Measurements from ENCODE around the gene BMPR2. TPM values are rescaled to one million over a fixed set of nuclear protein-coding genes. Genes with fewer than 3 reads are reported as not detected.
"Not testable (repeated sequence)": the region's sequence is repeated elsewhere in the genome, so short reads cannot be mapped to it uniquely, and the experiment has no call there.

BMPR2 gene
- total and polyA plus RNA-seq, 2 donors (not counting 1 experiment from before 2014, with no cell fraction given), result 3.1 to 24.6 TPM

- Histone ChIP-seq H3K4me1 (ENCODE audit: control insufficient read depth in 2 of 2, insufficient read depth in 2 of 2, low read length in 2 of 2) (no peaks in the 10 kb centered on the region), H4K20me1 (ENCODE audit: control insufficient read depth, insufficient read depth, low read length, poor library complexity, severe bottlenecking) (no peaks in the 10 kb centered on the region), H3K9ac (ENCODE audit: low read length) (no peak overlapping the region), H2AFZ (ENCODE audit: insufficient read depth, low read depth, low read length, poor library complexity, severe bottlenecking) (no peak overlapping the region), H3K27me3 (replicated peaks in 1 of 4; ENCODE audit: control extremely low read depth in 1 of 4, control insufficient read depth in 3 of 4, insufficient read depth in 4 of 4, low read length in 3 of 4) (no peaks in the 10 kb centered on the region), H3K36me3 (replicated peaks in 1 of 2; ENCODE audit: control extremely low read depth in 1 of 2, control insufficient read depth in 1 of 2, extremely low read depth in 1 of 2, insufficient read depth in 2 of 2, low read length in 1 of 2) (no peaks in the 10 kb centered on the region), H3K4me3 (ENCODE audit: control extremely low read depth in 1 of 5, extremely low read depth in 1 of 5, insufficient read depth in 1 of 5, low read depth in 2 of 5, low read length in 4 of 5) (no peak overlapping the region), H3K9me3 (ENCODE audit: control extremely low read depth in 1 of 3, control insufficient read depth in 2 of 3, insufficient read depth in 1 of 3, low read length in 2 of 3) (peaks cover 0 to 9% (median 0%) of the 10 kb centered on the region in 3 donors), H3K4me2 (replicated peaks; ENCODE audit: low read depth, low read length, poor library complexity, severe bottlenecking) (no peak overlapping the region), H3K27ac (ENCODE audit: low read length in 2 of 2) (no peak overlapping the region), H3K79me2 (ENCODE audit: control insufficient read depth, insufficient read depth, low read length) (no peaks in the 10 kb centered on the region)
- ChIA-PET CTCF (interaction anchor here (0.6 to 5.0 kb wide), 14 partner anchors 15 to 1484 kb away, joined by 3 to 31 read pairs (median 3); no protein-coding TSS in a partner anchor), POLR2A (interaction anchor here (0.7 kb wide), 1 partner anchor 14 kb away, joined by 4 read pairs; no protein-coding TSS in a partner anchor)
- no peak overlapping the region for H3K4me3 Mint-ChIP-seq
- TF ChIP-seq EZH2 (IDR thresholded peaks at IDR 0.05; ENCODE audit: borderline replicate concordance, insufficient read depth, low read depth, low read length, poor library complexity, severe bottlenecking) (no peak), CTCF (IDR thresholded peaks at IDR 0.05) (no peak)
- intact Hi-C loops (cut with micrococcal nuclease), result loop anchor here (1.0 to 10.0 kb wide), 6 partner anchors 128 to 1240 kb away; no protein-coding TSS in a partner anchor
- no peaks in the 10 kb centered on the region for H3K9me3 Mint-ChIP-seq (ENCODE audit: insufficient read depth)
- ATAC-seq (ENCODE audit: low read depth), result no peak
- no peak for DNase-seq
- no CpG with 5 or more reads among the region's 2 CpGs for WGBS (ENCODE audit: insufficient coverage)
- H3K4me1 Mint-ChIP-seq, result no peaks in the 10 kb centered on the region
- H3K27ac Mint-ChIP-seq, result no peak overlapping the region
- H3K27me3 Mint-ChIP-seq, result no peaks in the 10 kb centered on the region
Observed at GRCh38 chr2:202574541-202574940, 198.4 kb downstream of the BMPR2 start.

DNA sequence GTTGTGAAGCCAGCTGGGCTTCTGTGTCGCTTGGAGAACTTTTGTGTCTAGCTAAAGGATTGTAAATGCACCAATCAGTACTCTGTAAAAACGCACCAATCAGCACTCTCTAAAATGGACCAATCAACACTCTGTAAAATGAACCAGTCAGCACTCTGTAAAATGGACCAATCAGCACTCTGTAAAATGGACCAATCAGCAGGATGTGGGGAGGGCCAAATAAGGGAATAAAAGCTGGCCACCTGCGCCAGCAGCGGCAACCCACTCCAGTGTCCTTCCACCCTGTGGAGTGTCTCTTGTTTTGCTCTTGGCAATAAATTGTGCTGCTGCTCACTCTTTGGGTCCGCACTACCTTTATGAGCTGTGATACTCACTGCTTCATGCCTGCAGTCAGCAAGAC is 199.1 kb downstream of the BMPR2 start:
- not testable (repeated sequence) for H3K4me2 ChIP-seq (replicated peaks; ENCODE audit: low read depth, low read length, poor library complexity, severe bottlenecking); H3K27ac Mint-ChIP-seq; H3K4me1 ChIP-seq (ENCODE audit: control insufficient read depth in 2 of 2, insufficient read depth in 2 of 2, low read length in 2 of 2); ATAC-seq (ENCODE audit: low read depth); H3K27me3 Mint-ChIP-seq; H3K4me1 Mint-ChIP-seq; H3K36me3 ChIP-seq (replicated peaks in 1 of 2; ENCODE audit: control extremely low read depth in 1 of 2, control insufficient read depth in 1 of 2, extremely low read depth in 1 of 2, insufficient read depth in 2 of 2, low read length in 1 of 2); H3K9ac ChIP-seq (ENCODE audit: low read length); H4K20me1 ChIP-seq (ENCODE audit: control insufficient read depth, insufficient read depth, low read length, poor library complexity, severe bottlenecking); H3K4me3 Mint-ChIP-seq; H3K27me3 ChIP-seq (replicated peaks in 1 of 4; ENCODE audit: control extremely low read depth in 1 of 4, control insufficient read depth in 3 of 4, insufficient read depth in 4 of 4, low read length in 3 of 4); H2AFZ ChIP-seq (ENCODE audit: insufficient read depth, low read depth, low read length, poor library complexity, severe bottlenecking); H3K9me3 ChIP-seq (ENCODE audit: control extremely low read depth in 1 of 3, control insufficient read depth in 2 of 3, insufficient read depth in 1 of 3, low read length in 2 of 3); H3K9me3 Mint-ChIP-seq (ENCODE audit: insufficient read depth); H3K79me2 ChIP-seq (ENCODE audit: control insufficient read depth, insufficient read depth, low read length); DNase-seq; H3K4me3 ChIP-seq (ENCODE audit: control extremely low read depth in 1 of 5, extremely low read depth in 1 of 5, insufficient read depth in 1 of 5, low read depth in 2 of 5, low read length in 4 of 5); H3K27ac ChIP-seq (ENCODE audit: low read length in 2 of 2)
- ChIA-PET CTCF (interaction anchor here (1.1 to 5.0 kb wide), 7 partner anchors 9 to 316 kb away, joined by 3 to 31 read pairs (median 10); no protein-coding TSS in a partner anchor), POLR2A (interaction anchor here (0.6 kb wide), 1 partner anchor 935 kb away, joined by 12 read pairs; no protein-coding TSS in a partner anchor)
- 100% methylated on average over 3 of the region's 5 CpGs for WGBS (ENCODE audit: insufficient coverage)
- intact Hi-C loops (cut with micrococcal nuclease), result loop anchor here (10.0 kb wide), 1 partner anchor 1240 kb away; no protein-coding TSS in a partner anchor
